ENCODE measurements around the gene SYT2.
"Not testable (repeated sequence)": the region's sequence is repeated elsewhere in the genome, so short reads cannot be mapped to it uniquely, and the experiment has no call there.

Gene SYT2

DNA sequence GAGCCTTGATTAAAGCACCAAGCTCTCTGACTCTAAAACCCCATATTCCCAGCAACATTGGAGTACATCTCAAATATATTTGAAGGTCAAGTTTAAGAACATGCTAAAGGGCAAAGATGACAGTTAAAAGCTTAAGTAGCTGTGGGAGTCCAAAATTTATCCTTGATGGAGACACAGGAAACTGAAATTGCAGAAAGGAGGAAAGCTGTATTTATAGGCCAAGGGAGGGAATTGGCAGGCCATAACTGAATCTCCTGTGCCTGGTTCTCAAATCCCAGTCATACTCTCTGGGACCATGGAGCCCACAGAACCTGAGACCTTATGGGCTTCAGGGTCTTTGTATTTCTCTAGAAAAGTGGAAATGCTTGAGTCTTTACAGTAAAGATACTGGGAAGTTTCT is 167.8 kb downstream of the SYT2 start:
- H2BK120ac ChIP-seq (ENCODE audit: low read depth, low read length); H3K4me1 ChIP-seq (ENCODE audit: control insufficient read depth in 2 of 2, insufficient read depth in 1 of 2, low read depth in 1 of 2, low read length in 2 of 2); H3K18ac ChIP-seq (ENCODE audit: low read length); H3K36me3 ChIP-seq (replicated peaks in 1 of 2; ENCODE audit: control insufficient read depth in 2 of 2, insufficient read depth in 2 of 2, low read length in 2 of 2); H2BK15ac ChIP-seq (ENCODE audit: low read length); H3K9ac ChIP-seq (ENCODE audit: low read depth, low read length, poor library complexity); H3K27me3 ChIP-seq (ENCODE audit: control insufficient read depth in 3 of 3, insufficient read depth in 3 of 3, low read depth in 1 of 3, low read length in 3 of 3); H2BK5ac ChIP-seq (ENCODE audit: low read length); H3K79me1 ChIP-seq (ENCODE audit: low read depth, low read length); H2BK12ac ChIP-seq (ENCODE audit: low read length); H3K9me3 ChIP-seq (replicated peaks in 1 of 2; ENCODE audit: control insufficient read depth in 2 of 2, insufficient read depth in 1 of 2, low read depth in 1 of 2, low read length in 2 of 2); H3K4me3 ChIP-seq (ENCODE audit: low read length in 2 of 2); H3K23ac ChIP-seq (ENCODE audit: low read depth, low read length, poor library complexity); DNase-seq (ENCODE audit: low spot score); H2AFZ ChIP-seq (ENCODE audit: low read length); H2AK5ac ChIP-seq (ENCODE audit: low read depth, low read length); H4K8ac ChIP-seq (ENCODE audit: low read depth, low read length); H3K4me2 ChIP-seq (ENCODE audit: insufficient read depth, low read length, poor library complexity, severe bottlenecking); H4K91ac ChIP-seq (ENCODE audit: low read depth, low read length, poor library complexity); H3K27ac ChIP-seq (replicated peaks; ENCODE audit: low read length); H3K14ac ChIP-seq (ENCODE audit: low read length); H3K4ac ChIP-seq (ENCODE audit: low read length): not testable (repeated sequence)

DNA sequence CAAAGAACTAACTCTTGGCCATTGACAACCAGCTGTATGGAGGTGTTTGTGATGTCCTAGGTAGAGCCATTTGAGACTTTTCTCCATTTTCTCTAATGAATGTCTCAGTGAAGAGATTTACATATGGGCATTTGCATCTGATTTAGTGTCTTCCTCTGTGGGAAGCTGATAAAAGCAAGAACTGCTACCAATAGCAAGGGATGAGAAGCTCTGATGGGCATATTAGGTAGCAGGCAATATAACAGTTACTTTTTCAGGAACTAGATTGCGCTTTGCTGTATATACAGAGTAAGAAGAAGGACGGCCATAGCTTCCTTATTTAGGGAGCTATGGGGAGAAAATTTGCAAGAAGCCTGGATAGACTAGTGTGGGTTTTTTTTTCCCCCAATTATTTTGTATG is 169.4 kb downstream of the SYT2 start:
- DNase-seq (ENCODE audit: low spot score); H2AFZ ChIP-seq (ENCODE audit: low read length); H3K36me3 ChIP-seq (replicated peaks in 1 of 2; ENCODE audit: control insufficient read depth in 2 of 2, insufficient read depth in 2 of 2, low read length in 2 of 2); H4K91ac ChIP-seq (ENCODE audit: low read depth, low read length, poor library complexity); H2BK5ac ChIP-seq (ENCODE audit: low read length); H3K14ac ChIP-seq (ENCODE audit: low read length); H3K79me1 ChIP-seq (ENCODE audit: low read depth, low read length); H2BK15ac ChIP-seq (ENCODE audit: low read length); H3K9me3 ChIP-seq (replicated peaks in 1 of 2; ENCODE audit: control insufficient read depth in 2 of 2, insufficient read depth in 1 of 2, low read depth in 1 of 2, low read length in 2 of 2); H3K4me2 ChIP-seq (ENCODE audit: insufficient read depth, low read length, poor library complexity, severe bottlenecking); H3K18ac ChIP-seq (ENCODE audit: low read length); H2BK120ac ChIP-seq (ENCODE audit: low read depth, low read length); H3K4me3 ChIP-seq (ENCODE audit: low read length in 2 of 2); H3K9ac ChIP-seq (ENCODE audit: low read depth, low read length, poor library complexity); H3K27me3 ChIP-seq (ENCODE audit: control insufficient read depth in 3 of 3, insufficient read depth in 3 of 3, low read depth in 1 of 3, low read length in 3 of 3); H3K27ac ChIP-seq (replicated peaks; ENCODE audit: low read length); H3K23ac ChIP-seq (ENCODE audit: low read depth, low read length, poor library complexity); H3K4me1 ChIP-seq (ENCODE audit: control insufficient read depth in 2 of 2, insufficient read depth in 1 of 2, low read depth in 1 of 2, low read length in 2 of 2); H2AK5ac ChIP-seq (ENCODE audit: low read depth, low read length); H3K4ac ChIP-seq (ENCODE audit: low read length); H4K8ac ChIP-seq (ENCODE audit: low read depth, low read length); H2BK12ac ChIP-seq (ENCODE audit: low read length): not testable (repeated sequence)
- WGBS, 2 donors (ENCODE audit: extremely low coverage in 2 of 2, insufficient read length in 2 of 2, insufficient replicate concordance in 1 of 2) = no CpG with 5 or more reads among the region's 2 CpGs
